HG02571 (cell line): ENCODE measurements around the gene STRIT1.

Experiments
- ATAC-seq: cut with Tn5 transposase; IDR thresholded peaks from one replicate; pipeline ENCODE4 v1.9.1; 2021; ENCODE audit warnings: mild to moderate bottlenecking, moderate library complexity; ENCODE audit not compliant: unreplicated experiment

Gene STRIT1

GRCh38 chr3:155293516-155293915 is at the start of gene STRIT1:
Gene STRIT1 (minus strand): TSS chr3:155293683.
- ATAC-seq: no peak

GRCh38 chr3:155342344-155342743 is 48.9 kb upstream of the STRIT1 start:
- ATAC-seq: no peak

GRCh38 chr3:155339052-155339451 is 45.6 kb upstream of the STRIT1 start:
- no peak for ATAC-seq

- ATAC-seq: no peak
Observed at GRCh38 chr3:155335724-155336354, 42.4 kb upstream of the STRIT1 start.

GRCh38 chr3:155334914-155335723 is 41.6 kb upstream of the STRIT1 start:
- ATAC-seq: peak; percentile 55

GRCh38 chr3:155334215-155334913 is 40.9 kb upstream of the STRIT1 start:
- ATAC-seq: no peak

GRCh38 chr3:155332716-155333115 is 39.2 kb upstream of the STRIT1 start:
- ATAC-seq: no peak

- ATAC-seq: no peak
Observed at GRCh38 chr3:155331078-155331477, 37.6 kb upstream of the STRIT1 start.

- ATAC-seq: no peak
Observed at GRCh38 chr3:155330370-155330769, 36.9 kb upstream of the STRIT1 start.

GRCh38 chr3:155329513-155330048 is 36.1 kb upstream of the STRIT1 start:
- no peak for ATAC-seq

- no peak for ATAC-seq
Observed at GRCh38 chr3:155327871-155328270, 34.4 kb upstream of the STRIT1 start.

- ATAC-seq: no peak
Observed at GRCh38 chr3:155327430-155327829, 33.9 kb upstream of the STRIT1 start.

GRCh38 chr3:155326901-155327300 is 33.4 kb upstream of the STRIT1 start:
- ATAC-seq: no peak

- ATAC-seq: no peak
Observed at GRCh38 chr3:155326244-155326643, 32.8 kb upstream of the STRIT1 start.

GRCh38 chr3:155325263-155325835 is 31.9 kb upstream of the STRIT1 start:
- ATAC-seq: no peak

- ATAC-seq: no peak
Observed at GRCh38 chr3:155323063-155323666, 29.7 kb upstream of the STRIT1 start.

GRCh38 chr3:155321418-155321817 is 27.9 kb upstream of the STRIT1 start:
- no peak for ATAC-seq

GRCh38 chr3:155320934-155321333 is 27.5 kb upstream of the STRIT1 start:
- no peak for ATAC-seq

GRCh38 chr3:155318740-155319139 is 25.3 kb upstream of the STRIT1 start:
- ATAC-seq: no peak

GRCh38 chr3:155317211-155317610 is 23.7 kb upstream of the STRIT1 start:
- no peak for ATAC-seq

GRCh38 chr3:155316426-155316825 is 22.9 kb upstream of the STRIT1 start:
- ATAC-seq: no peak
